HepG2 (cell line): ENCODE data around the gene NMBR. TPM values are rescaled to one million over a fixed set of nuclear protein-coding genes. Genes with fewer than 3 reads are reported as not detected.

Source experiments
- ATAC-seq: fragments of 200-7000 bp; cut with Tn5 transposase; 3 replicates; pipeline ENCODE4 v1.9.1; 2020; ENCODE audit warnings: mild to moderate bottlenecking, moderate library complexity
- BruUV-seq: library from RNA; stranded (reverse); fragments of 400-500 nt; replicated peaks from 2 replicates; lab custom pipeline; 2021; lab: Mats Ljungman, UMichigan
- CTCF ChIA-PET: fragments of 300-600 bp; formaldehyde crosslinking; extraction: SDS; loops from one replicate; lab custom pipeline; 2021; ENCODE audit warnings: low total read pairs, inconsistent platforms, low intra/inter-chr PET ratio; lab: Yijun Ruan, JAX
- POLR2A ChIA-PET: fragments of 350-600 bp; sonication (Branson Sonifier 250); formaldehyde crosslinking; loops from one replicate; lab custom pipeline; 2020; ENCODE audit warnings: antibody characterized with exemption, inconsistent platforms; lab: Yijun Ruan, JAX
- DNase-seq: peaks from one replicate; pipeline ENCODE4 v3.0.0-alpha.2; 2015; ENCODE audit warnings: low spot score
- FAIRE-seq: peaks from 3 replicates; lab custom pipeline; 2011; peaks lifted over from hg19 to GRCh38; lab: Jason Lieb, UNC
- H2AFZ ChIP-seq: one replicate; pipeline ENCODE4 v1.6.1; 2011; ENCODE audit warnings: low read length, inconsistent platforms
- H3K27ac ChIP-seq: fragments of 300-600 bp; 3 replicates; pipeline ENCODE4 v1.8.0; 2011; ENCODE audit warnings: mixed run types, mild to moderate bottlenecking, mixed read lengths, low read length, inconsistent platforms; ENCODE audit not compliant: insufficient read depth; ENCODE audit errors: extremely low read length
- H3K27me3 ChIP-seq, 2 experiments: fragments of 200-600 bp in 1 of 2; 2 replicates in 1 of 2; 3 replicates in 1 of 2; pipeline versions ENCODE4 v1.6.0 to v1.8.0; 2011; ENCODE audit warnings: low read length in 2 of 2, mild to moderate bottlenecking in 2 of 2, moderate library complexity in 2 of 2, inconsistent platforms in 1 of 2; ENCODE audit not compliant: insufficient read depth in 2 of 2, control insufficient read depth in 1 of 2
- H3K36me3 ChIP-seq, 2 experiments: fragments of 200-600 bp in 1 of 2; replicated peaks in 1 of 2; 2 replicates in 1 of 2; 3 replicates in 1 of 2; pipeline versions ENCODE4 v1.5.1 to v1.8.0; 2011; ENCODE audit warnings: low read length in 2 of 2, inconsistent platforms in 1 of 2; ENCODE audit not compliant: insufficient read depth in 2 of 2, control insufficient read depth in 1 of 2
- H3K4me1 ChIP-seq: 2 replicates; pipeline ENCODE4 v1.5.1; 2012; ENCODE audit warnings: low read length, inconsistent platforms; ENCODE audit not compliant: insufficient read depth
- H3K4me2 ChIP-seq: 2 replicates; pipeline ENCODE4 v1.6.0; 2011; ENCODE audit warnings: low read depth, low read length, inconsistent platforms
- H3K4me3 ChIP-seq, 3 experiments: fragments of 200-600 bp in 1 of 3; sonication (generic), shearing (Covaris generic) in 1 of 3; replicated peaks in 1 of 3; 2 replicates each; pipeline ENCODE4 v1.5.1; 2011 to 2016; ENCODE audit warnings: low read length in 3 of 3, inconsistent platforms in 2 of 3, low read depth in 2 of 3, mild to moderate bottlenecking in 2 of 3, control low read depth in 1 of 3, mixed read lengths in 1 of 3; ENCODE audit not compliant: insufficient read depth in 1 of 3
- H3K79me2 ChIP-seq: one replicate; pipeline ENCODE4 v1.6.1; 2011; ENCODE audit warnings: low read length, inconsistent platforms; ENCODE audit not compliant: insufficient read depth
- H3K9ac ChIP-seq: 2 replicates; pipeline ENCODE4 v1.6.0; 2011; ENCODE audit warnings: mild to moderate bottlenecking, low read depth, low read length, inconsistent platforms; ENCODE audit not compliant: insufficient read depth
- H3K9me3 ChIP-seq: 2 replicates; pipeline ENCODE4 v1.5.1; 2012; ENCODE audit warnings: mild to moderate bottlenecking, low read length
- H4K20me1 ChIP-seq: 2 replicates; pipeline ENCODE4 v1.6.0; 2011; ENCODE audit warnings: inconsistent platforms, mild to moderate bottlenecking, low read length, moderate library complexity; ENCODE audit not compliant: insufficient read depth
- AHR ChIP-seq: IDR thresholded peaks from 2 replicates; pipeline ENCODE4 v1.6.1; 2018; ENCODE audit warnings: missing genetic modification reagents, missing compliant biosample characterization
- ARNT2 ChIP-seq: sonication (generic); formaldehyde crosslinking; IDR thresholded peaks from 2 replicates; pipeline ENCODE4 v1.8.0; 2022; ENCODE audit warnings: mild to moderate bottlenecking, low read depth, missing genetic modification reagents, moderate library complexity
- CHD2 ChIP-seq: IDR thresholded peaks from 2 replicates; pipeline ENCODE4 v1.6.1; 2011; ENCODE audit warnings: low read depth, low read length, improper control_type of control experiment
- HNF4G ChIP-seq, 2 experiments: sonication (generic) in 1 of 2; formaldehyde crosslinking in 1 of 2; IDR thresholded peaks; 2 replicates each; pipeline versions ENCODE4 v1.4.0 to v1.6.1; 2011 to 2020; ENCODE audit warnings: borderline replicate concordance in 2 of 2, low read depth in 2 of 2, mild to moderate bottlenecking in 2 of 2, low read length in 1 of 2, missing genetic modification reagents in 1 of 2, moderate library complexity in 1 of 2
- IRF1 ChIP-seq: sonication (generic); formaldehyde crosslinking; IDR thresholded peaks from 2 replicates; pipeline ENCODE4 v1.4.0; 2020; ENCODE audit warnings: low read depth, mild to moderate bottlenecking, missing genetic modification reagents
- LBX2 ChIP-seq: sonication (generic); formaldehyde crosslinking; IDR thresholded peaks from 2 replicates; pipeline ENCODE4 v1.5.0; 2020; ENCODE audit warnings: missing genetic modification reagents, mild to moderate bottlenecking, borderline replicate concordance
- MAFF ChIP-seq: IDR thresholded peaks from 2 replicates; pipeline ENCODE4 v1.6.1; 2011; ENCODE audit warnings: low read depth, low read length, improper control_type of control experiment
- SMAD3 ChIP-seq: sonication (generic); formaldehyde crosslinking; IDR thresholded peaks from 2 replicates; pipeline ENCODE4 v1.4.0; 2020; ENCODE audit warnings: missing genetic modification reagents
- ZBTB49 ChIP-seq: sonication (generic); formaldehyde crosslinking; IDR thresholded peaks from 2 replicates; pipeline ENCODE4 v1.4.0; 2020; ENCODE audit warnings: missing genetic modification reagents, borderline replicate concordance
- ZFY ChIP-seq: sonication (generic); formaldehyde crosslinking; IDR thresholded peaks from 2 replicates; pipeline ENCODE4 v1.4.0; 2020; ENCODE audit warnings: missing genetic modification reagents
- ZHX2 ChIP-seq, 2 experiments: sonication (generic) in 1 of 2; formaldehyde crosslinking in 1 of 2; IDR thresholded peaks; 2 replicates each; pipeline versions ENCODE4 v1.6.1 to v1.9.0; 2014 to 2022; ENCODE audit warnings: antibody characterized with exemption in 1 of 2, borderline replicate concordance in 1 of 2, inconsistent platforms in 1 of 2, low read depth in 1 of 2, missing genetic modification reagents in 1 of 2
- ZNF121 ChIP-seq: sonication (generic); formaldehyde crosslinking; IDR thresholded peaks from 2 replicates; pipeline ENCODE4 v1.5.0; 2020; ENCODE audit warnings: mild to moderate bottlenecking, missing genetic modification reagents
- ZNF207 ChIP-seq: fragments of 450-650 bp; IDR thresholded peaks from 2 replicates; pipeline ENCODE4 v1.6.1; 2016; ENCODE audit warnings: antibody characterized with exemption, borderline replicate concordance
- ZNF224 ChIP-seq: sonication (generic); formaldehyde crosslinking; IDR thresholded peaks from 2 replicates; pipeline ENCODE4 v1.5.0; 2020; ENCODE audit warnings: mild to moderate bottlenecking, missing genetic modification reagents
- ZNF83 ChIP-seq: sonication (generic); formaldehyde crosslinking; IDR thresholded peaks from 2 replicates; pipeline ENCODE4 v1.4.0; 2020; ENCODE audit warnings: missing genetic modification reagents, mild to moderate bottlenecking, borderline replicate concordance
- WGBS: methylation state at CpG from one replicate; pipeline ENCODE4 v1.1.6; 2017; ENCODE audit warnings: low lambda C conversion rate; 5-methylcytosine and 5-hydroxymethylcytosine counted together
- in situ Hi-C: cut with HindIII; loops from 2 replicates; pipeline ENCODE4 v1.10.0; 2017; ENCODE audit warnings: low pct_unique_long_range_greater_than_20kb; ENCODE audit not compliant: extremely low pct_ligation_motif_present
- intact Hi-C: fragments of 100-400 bp; cut with micrococcal nuclease; formaldehyde crosslinking; loops from one replicate; pipeline ENCODE4 v1.10.0; 2022; ENCODE audit not compliant: unreplicated experiment
- polyA plus RNA-seq, 8 experiments: library from polyadenylated mRNA; depleted of rRNA in 3 of 8; stranded (reverse) in 7 of 8; unstranded in 1 of 8; fragments of >200 nt; fragmentation: Illumina TruSeq in 4 of 8; extraction: Trizol in 4 of 8; gene quantifications; 2 replicates each; pipeline versions ENCODE4 v1.2.1 to v1.2.3, GENCODE V29; 2011 to 2016; ENCODE audit warnings: low read depth in 4 of 8, missing spikeins in 1 of 8, mixed read lengths in 1 of 8; ENCODE audit not compliant: insufficient read depth in 1 of 8
- total RNA-seq, 5 experiments: library from RNA; depleted of rRNA; stranded (reverse); fragments of >200 nt; fragmentation: Illumina TruSeq; extraction: Trizol; gene quantifications; 2 replicates each; pipeline ENCODE4 v1.2.3, GENCODE V29; 2016; ENCODE audit warnings: low read depth in 1 of 5

NMBR gene
- total and polyA plus RNA-seq, 2 of the 13 experiments (the other 11 are each of a cell fraction or from before 2014, with no cell fraction given) = not detected

GRCh38 chr6:142155091-142155490, 8.2 kb upstream of the NMBR start:
- in situ Hi-C loops = no loop called here
- TF ChIP-seq ZNF83 (CRISPR knock-in tag) (no peak), ZHX2 (IDR thresholded peaks at IDR 0.05; ENCODE audit: low read depth) (no peak), ZHX2 (CRISPR knock-in tag; IDR thresholded peaks at IDR 0.05; ENCODE audit: borderline replicate concordance) (no peak), SMAD3 (no peak), ZNF207 (no peak), ZFY (CRISPR knock-in tag) (no peak), AHR (no peak), ZNF224 (CRISPR knock-in tag) (no peak), ZBTB49 (CRISPR knock-in tag) (no peak), LBX2 (CRISPR knock-in tag) (no peak), ARNT2 (CRISPR knock-in tag) (no peak), MAFF (no peak), HNF4G (IDR thresholded peaks at IDR 0.05; ENCODE audit: borderline replicate concordance, low read depth, low read length) (no peak), HNF4G (CRISPR knock-in tag; IDR thresholded peaks at IDR 0.05; ENCODE audit: borderline replicate concordance, low read depth) (no peak), CHD2 (no peak), ZNF121 (CRISPR knock-in tag) (no peak), IRF1 (no peak)

More at GRCh38 chr6:142155091-142155490, 8.2 kb upstream of the NMBR start:
- Histone ChIP-seq H3K4me2 (no peak overlapping the region), H3K27ac (no peak overlapping the region), H2AFZ (no peak overlapping the region), H3K9me3 (no peaks in the 10 kb centered on the region), H3K9ac (no peak overlapping the region), H4K20me1 (peaks cover 8% of the 10 kb centered on the region), H3K27me3 (no peaks in the 10 kb centered on the region), H3K4me1 (peaks cover 6% of the 10 kb centered on the region), H3K4me3 (no peak overlapping the region), H3K79me2 (peaks cover 90% of the 10 kb centered on the region), H3K36me3 (peaks cover 0 to 7% of the 10 kb centered on the region in 2 experiments; a peak in 1 of 5 replicates)
- DNase-seq (no peak), FAIRE-seq (no peak), ATAC-seq (no peak)
- 96% methylated on average over 3 of the region's 3 CpGs for WGBS
- POLR2A ChIA-PET = interaction anchor here (2.6 kb wide), 1 partner anchor 8 kb away, joined by 19 read pairs; the partner anchor contains the start of genes NMBR and VTA1
- CTCF ChIA-PET = interaction anchor here (2.6 kb wide), 1 partner anchor 52 kb away, joined by 18 read pairs; no protein-coding TSS in a partner anchor
- no TSS peak for BruUV-seq
- intact Hi-C loops = no loop called here
